PC-3 (cell line): ENCODE results near the gene VTCN1. TPM values are rescaled to one million over a fixed set of nuclear protein-coding genes. Genes with fewer than 3 reads are reported as not detected.

Source experiments
- ATAC-seq: fragments of 200-7000 bp; cut with Tn5 transposase; 2 replicates; pipeline ENCODE4 v1.9.1; 2020; ENCODE audit warnings: mild to moderate bottlenecking, moderate library complexity
- BruUV-seq: library from RNA; stranded (reverse); fragments of 400-500 nt; replicated peaks from 2 replicates; lab custom pipeline; 2021; lab: Mats Ljungman, UMichigan
- CTCF ChIA-PET: fragments of 300-600 bp; sonication (Branson Sonifier 250); formaldehyde crosslinking; loops from one replicate; lab custom pipeline; 2022; ENCODE audit warnings: antibody characterized with exemption; lab: Charles Lee
- POLR2A ChIA-PET: fragments of 300-600 bp; sonication (Branson Sonifier 250); formaldehyde crosslinking; loops from one replicate; lab custom pipeline; 2022; ENCODE audit warnings: antibody characterized with exemption; ENCODE audit not compliant: unreplicated experiment; lab: Charles Lee
- DNase-seq: peaks from one replicate; pipeline ENCODE4 v3.0.0-alpha.2; 2015
- H2AFZ ChIP-seq: fragments of 300-600 bp; sonication (generic); 2 replicates; pipeline ENCODE4 v1.6.0; 2016; ENCODE audit warnings: antibody characterized with exemption, low read length
- H3F3A ChIP-seq: fragments of 300-600 bp; sonication (generic); one replicate; pipeline ENCODE4 v1.6.0; 2017; ENCODE audit warnings: antibody characterized with exemption, low read length, control low read depth, mild to moderate bottlenecking; ENCODE audit not compliant: unreplicated experiment
- H3K27ac ChIP-seq: fragments of 300-600 bp; sonication (generic); 2 replicates; pipeline ENCODE4 v1.5.1; 2016; ENCODE audit warnings: mild to moderate bottlenecking, low read length
- H3K27me3 ChIP-seq: fragments of 300-600 bp; sonication (generic); 2 replicates; pipeline ENCODE4 v1.6.1; 2016; ENCODE audit warnings: low read length, mixed read lengths
- H3K36me3 ChIP-seq: fragments of 300-600 bp; sonication (generic); 2 replicates; pipeline ENCODE4 v1.6.1; 2016; ENCODE audit warnings: low read depth, mixed run types, low read length, mixed read lengths
- H3K4me1 ChIP-seq: fragments of 300-600 bp; sonication (generic); 2 replicates; pipeline ENCODE4 v1.5.1; 2016; ENCODE audit warnings: low read length; ENCODE audit not compliant: insufficient read depth
- H3K4me2 ChIP-seq: fragments of 300-600 bp; sonication (generic); 2 replicates; pipeline ENCODE4 v1.6.0; 2016; ENCODE audit warnings: low read length
- H3K4me3 ChIP-seq: fragments of 300-600 bp; sonication (generic); 2 replicates; pipeline ENCODE4 v1.5.1; 2016; ENCODE audit warnings: mild to moderate bottlenecking, low read length, mixed read lengths
- H3K79me2 ChIP-seq: fragments of 300-600 bp; sonication (generic); 2 replicates; pipeline ENCODE4 v1.6.1; 2017; ENCODE audit warnings: low read length, mixed read lengths
- H3K9ac ChIP-seq: fragments of 300-600 bp; sonication (generic); 2 replicates; pipeline ENCODE4 v1.6.0; 2016; ENCODE audit warnings: mild to moderate bottlenecking, low read length
- H3K9me2 ChIP-seq: fragments of 300-600 bp; sonication (generic); replicated peaks from 2 replicates; pipeline ENCODE4 v1.6.1; 2016; ENCODE audit warnings: mixed run types, low read length, mixed read lengths
- H3K9me3 ChIP-seq: fragments of 300-600 bp; sonication (generic); 2 replicates; pipeline ENCODE4 v1.6.1; 2016; ENCODE audit warnings: low read length, mixed read lengths
- H4K20me1 ChIP-seq: fragments of 300-600 bp; sonication (generic); 2 replicates; pipeline ENCODE4 v1.6.1; 2016; ENCODE audit warnings: low read length, mixed read lengths
- EZH2 ChIP-seq: fragments of 300-600 bp; sonication (generic); IDR thresholded peaks from one replicate; pipeline ENCODE4 v1.6.1; 2017; ENCODE audit warnings: antibody characterized with exemption, mild to moderate bottlenecking, low read length; ENCODE audit not compliant: unreplicated experiment
- EZH2phosphoT487 ChIP-seq: fragments of 300-600 bp; sonication (generic); IDR thresholded peaks from 2 replicates; pipeline ENCODE4 v1.6.1; 2018; ENCODE audit warnings: mild to moderate bottlenecking, antibody characterized with exemption, low read length, borderline replicate concordance
- intact Hi-C: fragments of 100-400 bp; cut with micrococcal nuclease; formaldehyde crosslinking; loops from 2 replicates; pipeline ENCODE4 v1.9.0; 2023
- total RNA-seq: library from RNA; depleted of rRNA; stranded (reverse); fragments of >200 nt; gene quantifications from 2 replicates; pipeline ENCODE4 v1.2.3, GENCODE V29; 2014
- TF ChIP-seq, protein P1 (sequence below): fragments of 300-600 bp; sonication (generic); conservative IDR thresholded peaks from 2 replicates; pipeline ENCODE4 v1.5.1; 2017; ENCODE audit warnings: antibody characterized with exemption, low read depth, mild to moderate bottlenecking, low read length

VTCN1 gene
- total RNA-seq, 1 experiment from 2014 or later: not detected

DNA sequence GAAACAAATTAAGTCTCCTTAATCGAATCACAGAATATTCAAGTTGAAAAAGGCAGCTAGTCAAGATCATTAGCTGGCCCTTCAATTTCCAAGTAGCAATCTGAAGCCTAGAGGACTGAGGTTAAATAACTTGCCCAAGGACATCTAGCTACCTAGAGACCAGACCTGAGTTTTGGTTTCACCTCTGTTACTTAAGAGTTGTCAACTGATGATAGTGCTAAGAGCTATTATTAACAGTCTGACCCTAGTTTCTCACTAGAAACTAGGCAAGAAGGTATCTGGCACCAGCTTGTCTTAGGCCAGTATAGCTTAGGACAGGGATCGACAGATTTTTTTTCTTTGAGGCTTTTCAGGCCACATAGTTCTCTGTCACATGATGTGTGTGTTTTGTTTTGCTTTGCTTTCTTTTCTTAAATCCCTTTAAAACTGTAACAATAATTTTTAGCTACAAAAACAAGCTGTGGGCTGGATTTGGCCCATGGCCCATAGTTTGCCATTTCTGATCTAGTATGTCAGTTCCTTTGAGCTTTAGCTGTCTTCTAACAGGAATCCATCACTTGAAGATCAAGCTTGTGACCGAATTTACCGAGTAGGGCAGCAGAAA is 112.3 kb downstream of the VTCN1 start:
- Histone ChIP-seq H3K4me2 (no peak overlapping the region), H2AFZ (no peak overlapping the region), H3F3A (no peaks in the 10 kb centered on the region), H3K4me1 (peaks cover 9% of the 10 kb centered on the region), H3K36me3 (peaks cover 40% of the 10 kb centered on the region), H3K4me3 (no peak overlapping the region), H3K9ac (no peak overlapping the region), H3K9me3 (no peaks in the 10 kb centered on the region), H4K20me1 (no peaks in the 10 kb centered on the region), H3K79me2 (no peaks in the 10 kb centered on the region), H3K27me3 (no peaks in the 10 kb centered on the region), H3K9me2 (no peaks in the 10 kb centered on the region), H3K27ac (no peak overlapping the region)
- no peak for ATAC-seq
- TF ChIP-seq EZH2 (no peak), EZH2phosphoT487 (no peak)
- TF ChIP-seq, protein P1, sequence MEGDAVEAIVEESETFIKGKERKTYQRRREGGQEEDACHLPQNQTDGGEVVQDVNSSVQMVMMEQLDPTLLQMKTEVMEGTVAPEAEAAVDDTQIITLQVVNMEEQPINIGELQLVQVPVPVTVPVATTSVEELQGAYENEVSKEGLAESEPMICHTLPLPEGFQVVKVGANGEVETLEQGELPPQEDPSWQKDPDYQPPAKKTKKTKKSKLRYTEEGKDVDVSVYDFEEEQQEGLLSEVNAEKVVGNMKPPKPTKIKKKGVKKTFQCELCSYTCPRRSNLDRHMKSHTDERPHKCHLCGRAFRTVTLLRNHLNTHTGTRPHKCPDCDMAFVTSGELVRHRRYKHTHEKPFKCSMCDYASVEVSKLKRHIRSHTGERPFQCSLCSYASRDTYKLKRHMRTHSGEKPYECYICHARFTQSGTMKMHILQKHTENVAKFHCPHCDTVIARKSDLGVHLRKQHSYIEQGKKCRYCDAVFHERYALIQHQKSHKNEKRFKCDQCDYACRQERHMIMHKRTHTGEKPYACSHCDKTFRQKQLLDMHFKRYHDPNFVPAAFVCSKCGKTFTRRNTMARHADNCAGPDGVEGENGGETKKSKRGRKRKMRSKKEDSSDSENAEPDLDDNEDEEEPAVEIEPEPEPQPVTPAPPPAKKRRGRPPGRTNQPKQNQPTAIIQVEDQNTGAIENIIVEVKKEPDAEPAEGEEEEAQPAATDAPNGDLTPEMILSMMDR: no peak
- ChIA-PET POLR2A (interaction anchor here (1.0 kb wide), 1 partner anchor 21 kb away, joined by 7 read pairs; no protein-coding TSS in a partner anchor), CTCF (no interaction called here)
- DNase-seq: no peak
- BruUV-seq: no TSS peak
- intact Hi-C loops: no loop called here

DNA sequence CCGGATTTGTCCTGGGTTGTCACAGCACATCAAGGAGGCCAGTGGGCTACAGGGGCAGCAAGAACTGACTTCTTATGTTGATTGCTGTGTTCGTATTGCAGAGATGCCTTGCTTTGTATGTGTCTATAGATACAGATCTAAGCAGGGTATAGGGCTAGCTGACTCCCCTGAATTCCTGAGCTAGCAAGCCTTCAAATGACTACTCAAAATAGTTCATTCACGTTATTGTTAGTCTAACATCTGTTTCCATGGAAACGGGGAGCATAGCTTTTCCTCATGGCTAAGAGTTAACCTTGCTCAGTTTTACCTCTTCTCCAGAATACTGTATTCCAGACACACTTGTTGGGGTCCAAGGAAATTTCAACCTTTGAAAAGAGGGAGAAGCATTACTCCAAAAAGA is 113.3 kb downstream of the VTCN1 start:
- Histone ChIP-seq H3K27ac (no peak overlapping the region), H3K4me2 (no peak overlapping the region), H3F3A (peaks cover 4% of the 10 kb centered on the region), H3K79me2 (no peaks in the 10 kb centered on the region), H3K9ac (no peak overlapping the region), H3K9me3 (no peaks in the 10 kb centered on the region), H3K36me3 (peaks cover 40% of the 10 kb centered on the region), H2AFZ (no peak overlapping the region), H4K20me1 (no peaks in the 10 kb centered on the region), H3K27me3 (no peaks in the 10 kb centered on the region), H3K4me3 (no peak overlapping the region), H3K4me1 (peaks cover 17% of the 10 kb centered on the region), H3K9me2 (no peaks in the 10 kb centered on the region)
- intact Hi-C loops: no loop called here
- CTCF ChIA-PET: interaction anchor here (0.5 to 1.0 kb wide), 2 partner anchors 30 to 31 kb away, joined by 4 read pairs; no protein-coding TSS in a partner anchor
- DNase-seq (no peak), ATAC-seq (no peak)
- TF ChIP-seq EZH2 (no peak), EZH2phosphoT487 (no peak)
- TF ChIP-seq, protein P1: no peak
- BruUV-seq: no TSS peak
- POLR2A ChIA-PET: interaction anchor here (0.6 kb wide), 1 partner anchor 187 kb away, joined by 4 read pairs; no protein-coding TSS in a partner anchor

DNA sequence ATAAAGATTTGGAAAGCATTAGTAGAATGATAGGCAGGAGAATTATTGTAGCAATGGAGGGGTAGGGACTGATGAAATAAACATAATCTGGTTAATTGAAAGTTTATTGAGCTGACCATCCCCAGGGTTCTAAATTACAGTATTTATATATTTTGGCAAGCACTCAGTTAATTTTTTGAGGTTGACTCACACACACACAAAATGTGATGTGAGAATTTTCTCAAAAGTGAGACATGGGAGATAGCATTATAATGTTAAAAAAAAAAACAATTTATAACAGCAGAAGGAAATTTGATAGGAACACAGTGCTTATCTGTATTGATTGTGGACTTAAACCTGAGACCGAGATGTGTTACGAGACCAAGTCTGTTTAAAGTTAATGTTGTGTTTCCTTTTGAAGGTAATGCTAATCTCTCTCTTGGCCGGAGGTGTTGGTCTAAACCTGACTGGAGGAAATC is 113.7 kb downstream of the VTCN1 start:
- DNase-seq: no peak
- H3K9me2 ChIP-seq: no peaks in the 10 kb centered on the region
- no peak overlapping the region for H3K4me3 ChIP-seq
- H3K27ac ChIP-seq: no peak overlapping the region
- H2AFZ ChIP-seq: no peak overlapping the region
- H3K9ac ChIP-seq: no peak overlapping the region
- TF ChIP-seq EZH2phosphoT487 (no peak), EZH2 (no peak)
- TF ChIP-seq, protein P1: no peak
- intact Hi-C loops: no loop called here
- no peak for ATAC-seq
- BruUV-seq: no TSS peak
- H3K27me3 ChIP-seq: no peaks in the 10 kb centered on the region
- peaks cover 36% of the 10 kb centered on the region for H3K36me3 ChIP-seq
- POLR2A ChIA-PET: interaction anchor here (0.6 kb wide), 1 partner anchor 188 kb away, joined by 4 read pairs; no protein-coding TSS in a partner anchor
- CTCF ChIA-PET: interaction anchor here (1.0 kb wide), 1 partner anchor 29 kb away, joined by 4 read pairs; no protein-coding TSS in a partner anchor
- no peak overlapping the region for H3K4me2 ChIP-seq
- H3K79me2 ChIP-seq: no peaks in the 10 kb centered on the region
- peaks cover 20% of the 10 kb centered on the region for H3K4me1 ChIP-seq
- no peaks in the 10 kb centered on the region for H3K9me3 ChIP-seq
- H4K20me1 ChIP-seq: no peaks in the 10 kb centered on the region
- H3F3A ChIP-seq: peaks cover 4% of the 10 kb centered on the region
